ENCODE results near the gene CRISP2. TPM values are rescaled to one million over a fixed set of nuclear protein-coding genes. Genes with fewer than 3 reads are reported as not detected.

Gene CRISP2, protein sequence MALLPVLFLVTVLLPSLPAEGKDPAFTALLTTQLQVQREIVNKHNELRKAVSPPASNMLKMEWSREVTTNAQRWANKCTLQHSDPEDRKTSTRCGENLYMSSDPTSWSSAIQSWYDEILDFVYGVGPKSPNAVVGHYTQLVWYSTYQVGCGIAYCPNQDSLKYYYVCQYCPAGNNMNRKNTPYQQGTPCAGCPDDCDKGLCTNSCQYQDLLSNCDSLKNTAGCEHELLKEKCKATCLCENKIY
- not detected in 2 replicates for total RNA-seq

DNA sequence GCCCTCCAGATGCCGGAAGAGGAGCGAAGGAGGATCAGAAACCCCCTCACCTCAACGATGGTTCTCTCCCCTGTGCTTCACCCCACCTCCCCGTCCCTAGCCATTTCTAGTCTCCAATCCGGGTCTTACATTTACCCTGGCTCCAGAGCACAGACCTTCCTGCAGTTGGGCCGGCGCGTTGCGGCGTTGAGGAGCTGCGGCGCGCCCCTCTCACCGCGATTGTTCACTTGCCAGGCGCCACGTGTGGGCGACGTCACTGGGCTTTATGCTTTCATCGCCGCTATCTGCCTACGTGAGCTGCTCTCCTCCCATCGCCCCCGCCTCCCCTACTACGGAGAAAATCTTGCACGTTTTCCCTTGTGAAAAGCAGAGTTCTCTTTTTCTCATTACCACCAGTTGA lies at the start of gene CRISP2:
TSS of gene CRISP2 (minus strand) at position 198 of the 400 bp plus-strand sequence. CDS start 4,347 bp downstream, outside the sequence.

GRCh38 chr6:49744259-49744658 lies 30.9 kb upstream of the CRISP2 start, which contains the start of gene CRISP3:
CRISP3 (minus strand) TSS chr6:49744388; CDS start chr6:49744367, 21 bp downstream.

Other genes with a start within 250 kb of the CRISP2 start
- not detected in 2 replicates for gene GLYATL3, start 213.6 kb downstream of the CRISP2 start, total RNA-seq
- 0.25 and 0.53 TPM in 2 replicates for gene C6orf141, start 162.9 kb downstream of the CRISP2 start, total RNA-seq
- 0.06 TPM in 1 of 2 replicates, not detected in the other for gene RHAG, start 76.7 kb downstream of the CRISP2 start, total RNA-seq
- not detected in 2 replicates for gene CRISP3, start 30.8 kb upstream of the CRISP2 start, total RNA-seq
- gene PGK2, start 73.7 kb upstream of the CRISP2 start, total RNA-seq: not detected in 2 replicates
- gene CRISP1, start 153.0 kb upstream of the CRISP2 start, total RNA-seq: not detected in 2 replicates